Subcutaneous adipose tissue (tissue), 4 donors: ENCODE measurements around the gene TPRN. TPM values are rescaled to one million over a fixed set of nuclear protein-coding genes. Genes with fewer than 3 reads are reported as not detected.

ENCODE experiments used
- total RNA-seq, 4 donors: library from RNA; depleted of rRNA; stranded (reverse); fragments of >200 nt; gene quantifications; one replicate each; pipeline ENCODE4 v1.1.0, GENCODE V29; 2016
- TF ChIP-seq, protein P1 (sequence below): fragments of 450-650 bp; IDR thresholded peaks from one replicate; pipeline ENCODE4 v1.5.1; 2016; ENCODE audit warnings: low read depth, mild to moderate bottlenecking, control low read depth, antibody characterized with exemption, moderate library complexity

The TPRN gene
- total RNA-seq, 4 donors from 2014 or later: 1.8 to 10.5 (median 4.9) TPM

DNA sequence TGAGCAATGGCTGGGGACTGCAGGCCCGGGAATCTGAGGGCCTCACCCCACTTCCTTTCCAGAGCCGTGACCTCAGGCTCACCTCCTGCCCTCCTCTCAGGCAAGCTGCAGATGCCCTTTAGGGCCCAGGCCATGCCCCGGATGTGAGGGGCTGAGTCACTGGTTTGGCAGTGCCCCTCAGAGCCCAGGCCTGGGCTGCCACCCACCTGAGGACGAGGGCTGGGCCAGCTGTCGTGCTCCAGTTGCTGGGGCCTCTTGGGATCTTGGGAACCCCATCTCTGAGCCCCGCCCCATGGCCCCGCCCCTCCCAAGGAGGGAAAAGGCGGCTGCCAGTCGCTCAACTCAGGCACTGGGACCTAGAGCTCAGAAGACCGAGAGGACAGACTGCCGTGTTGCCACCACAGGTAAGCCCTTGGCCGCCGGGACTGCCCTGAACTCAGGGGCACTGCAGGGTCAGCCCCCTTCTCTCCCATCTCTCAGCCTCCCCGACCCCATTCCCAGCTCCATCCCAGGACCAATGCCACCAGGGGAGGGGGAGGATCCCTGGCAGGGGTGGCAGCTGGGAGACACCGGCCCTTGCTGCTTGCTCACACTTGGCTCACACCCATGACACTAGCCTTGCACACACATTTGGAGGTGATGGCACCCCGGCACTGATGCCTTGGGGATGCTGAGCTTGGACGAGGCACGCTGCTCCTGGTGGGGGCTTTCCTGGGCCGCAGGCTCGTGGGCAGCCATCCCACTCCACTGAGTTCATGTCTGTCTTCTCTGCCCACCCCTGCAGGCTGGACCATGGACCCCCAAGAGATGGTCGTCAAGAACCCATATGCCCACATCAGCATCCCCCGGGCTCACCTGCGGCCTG, 24.5 kb upstream of the TPRN start, which contains the start of gene CYSRT1:
TSS of gene CYSRT1 (plus strand) at position 345 of the 865 bp plus-strand sequence. CDS start at position 793, 448 bp downstream.
- TF ChIP-seq, protein P1, sequence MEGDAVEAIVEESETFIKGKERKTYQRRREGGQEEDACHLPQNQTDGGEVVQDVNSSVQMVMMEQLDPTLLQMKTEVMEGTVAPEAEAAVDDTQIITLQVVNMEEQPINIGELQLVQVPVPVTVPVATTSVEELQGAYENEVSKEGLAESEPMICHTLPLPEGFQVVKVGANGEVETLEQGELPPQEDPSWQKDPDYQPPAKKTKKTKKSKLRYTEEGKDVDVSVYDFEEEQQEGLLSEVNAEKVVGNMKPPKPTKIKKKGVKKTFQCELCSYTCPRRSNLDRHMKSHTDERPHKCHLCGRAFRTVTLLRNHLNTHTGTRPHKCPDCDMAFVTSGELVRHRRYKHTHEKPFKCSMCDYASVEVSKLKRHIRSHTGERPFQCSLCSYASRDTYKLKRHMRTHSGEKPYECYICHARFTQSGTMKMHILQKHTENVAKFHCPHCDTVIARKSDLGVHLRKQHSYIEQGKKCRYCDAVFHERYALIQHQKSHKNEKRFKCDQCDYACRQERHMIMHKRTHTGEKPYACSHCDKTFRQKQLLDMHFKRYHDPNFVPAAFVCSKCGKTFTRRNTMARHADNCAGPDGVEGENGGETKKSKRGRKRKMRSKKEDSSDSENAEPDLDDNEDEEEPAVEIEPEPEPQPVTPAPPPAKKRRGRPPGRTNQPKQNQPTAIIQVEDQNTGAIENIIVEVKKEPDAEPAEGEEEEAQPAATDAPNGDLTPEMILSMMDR: no peak

- TF ChIP-seq, protein P1: no peak
Measured at GRCh38 chr9:137223078-137223970, 22.8 kb upstream of the TPRN start.

DNA sequence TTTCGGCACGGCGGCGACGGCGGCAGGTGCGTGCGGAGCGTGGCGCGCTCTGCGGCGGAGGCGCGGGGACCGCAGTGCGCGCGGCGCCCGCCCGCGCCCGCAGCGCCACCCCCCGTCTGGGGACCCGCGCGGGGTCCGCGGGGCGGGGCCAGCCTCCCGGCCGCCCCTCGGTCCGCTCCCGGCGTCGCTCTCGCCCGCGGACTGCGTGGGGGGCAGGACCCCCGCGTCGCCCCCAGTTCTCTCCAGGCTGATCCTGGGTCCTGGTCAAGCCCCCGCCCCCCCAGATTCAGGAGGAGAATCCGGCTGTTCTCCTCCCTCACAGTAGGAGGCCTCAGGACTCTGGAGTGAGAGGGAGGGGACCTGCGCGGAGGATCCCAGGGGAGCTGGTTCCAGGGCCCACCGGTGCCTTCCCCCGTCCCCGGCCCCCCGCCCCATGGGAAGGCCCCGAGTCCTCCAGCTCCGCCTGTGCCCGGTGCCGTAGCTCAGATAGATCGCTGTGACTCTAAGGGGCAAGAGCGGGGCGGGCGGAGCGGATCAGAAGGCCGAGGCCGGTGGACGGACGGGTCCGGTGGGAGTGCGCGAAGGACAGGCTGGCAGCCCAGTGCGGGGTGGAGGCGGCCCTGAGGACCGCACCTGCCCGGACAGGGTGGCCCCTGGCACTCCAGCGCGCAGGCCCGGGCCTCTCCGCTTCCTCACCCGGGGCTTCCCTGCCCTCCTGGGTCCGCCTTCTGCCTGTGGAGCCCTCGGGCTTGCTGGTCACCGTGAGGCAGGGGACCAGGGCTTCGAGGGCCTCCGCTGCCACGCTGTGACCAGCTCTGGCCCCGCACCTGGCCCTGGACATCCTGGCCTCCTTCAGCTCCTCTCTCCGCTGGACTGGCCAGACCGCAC, 21.9 kb upstream of the TPRN start, which contains the start of gene RNF208:
TSS of gene RNF208 (minus strand) at position 51 of the 888 bp plus-strand sequence. CDS start 1,028 bp downstream, outside the sequence.
- TF ChIP-seq, protein P1: no peak

- TF ChIP-seq, protein P1: no peak
Measured at GRCh38 chr9:137221506-137222111, 21.1 kb upstream of the TPRN start.

DNA sequence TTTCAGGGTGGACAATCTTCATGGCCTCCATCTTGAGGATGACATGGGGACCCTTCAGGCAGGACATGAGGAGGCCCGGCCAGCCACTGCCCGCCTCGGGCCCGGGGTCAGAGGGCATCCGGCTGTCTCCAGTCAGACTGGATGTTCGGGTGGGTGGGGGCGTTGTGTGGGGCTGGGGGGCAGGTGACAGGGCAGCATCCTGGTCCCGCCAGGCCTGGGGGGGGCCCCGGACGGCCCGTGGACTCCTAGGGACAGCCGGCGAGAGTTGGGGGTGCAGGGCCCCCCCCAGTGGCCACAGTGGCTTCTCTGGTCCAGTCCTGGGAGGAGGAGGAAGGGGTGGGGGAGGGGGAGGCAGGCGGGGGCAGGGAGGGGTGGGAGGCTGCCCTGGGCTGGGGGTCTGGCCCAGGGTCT, 20.6 kb upstream of the TPRN start:
- TF ChIP-seq, protein P1: no peak

- TF ChIP-seq, protein P1: no peak
Measured at GRCh38 chr9:137220317-137221094, 20.0 kb upstream of the TPRN start.
